ENCODE measurements around the gene AFM.

AFM gene

GRCh38 chr4:73505567-73505966 lies 24.0 kb downstream of the AFM start:
- Histone ChIP-seq H3K4me2 (ENCODE audit: low read depth, low read length) (no peak overlapping the region), H3K4me3 (ENCODE audit: low read length) (no peak overlapping the region), H3K9ac (ENCODE audit: low read length) (no peak overlapping the region), H4K20me1 (ENCODE audit: insufficient read depth, low read length) (no peaks in the 10 kb centered on the region), H3K36me3 (replicated peaks; ENCODE audit: insufficient read depth, low read length) (no peaks in the 10 kb centered on the region), H3F3A (ENCODE audit: insufficient read depth, low read length) (no peaks in the 10 kb centered on the region), H3K9me3 (replicated peaks; ENCODE audit: insufficient read depth, low read length) (no peaks in the 10 kb centered on the region), H3K4me1 (ENCODE audit: low read length) (0 out of 2 replicates have a peak, but pooled peaks cover 3% of the 10 kb centered on the region), H3K27me3 (replicated peaks; ENCODE audit: insufficient read depth, low read length) (no peaks in the 10 kb centered on the region), H3K9me2 (replicated peaks; ENCODE audit: insufficient read depth, low read length) (no peaks in the 10 kb centered on the region), H2AFZ (ENCODE audit: low read length) (no peak overlapping the region), H3K79me2 (ENCODE audit: low read length) (no peaks in the 10 kb centered on the region), H3K27ac (ENCODE audit: low read length) (no peak overlapping the region)
- no peak for DNase-seq
- TF ChIP-seq, protein P1, sequence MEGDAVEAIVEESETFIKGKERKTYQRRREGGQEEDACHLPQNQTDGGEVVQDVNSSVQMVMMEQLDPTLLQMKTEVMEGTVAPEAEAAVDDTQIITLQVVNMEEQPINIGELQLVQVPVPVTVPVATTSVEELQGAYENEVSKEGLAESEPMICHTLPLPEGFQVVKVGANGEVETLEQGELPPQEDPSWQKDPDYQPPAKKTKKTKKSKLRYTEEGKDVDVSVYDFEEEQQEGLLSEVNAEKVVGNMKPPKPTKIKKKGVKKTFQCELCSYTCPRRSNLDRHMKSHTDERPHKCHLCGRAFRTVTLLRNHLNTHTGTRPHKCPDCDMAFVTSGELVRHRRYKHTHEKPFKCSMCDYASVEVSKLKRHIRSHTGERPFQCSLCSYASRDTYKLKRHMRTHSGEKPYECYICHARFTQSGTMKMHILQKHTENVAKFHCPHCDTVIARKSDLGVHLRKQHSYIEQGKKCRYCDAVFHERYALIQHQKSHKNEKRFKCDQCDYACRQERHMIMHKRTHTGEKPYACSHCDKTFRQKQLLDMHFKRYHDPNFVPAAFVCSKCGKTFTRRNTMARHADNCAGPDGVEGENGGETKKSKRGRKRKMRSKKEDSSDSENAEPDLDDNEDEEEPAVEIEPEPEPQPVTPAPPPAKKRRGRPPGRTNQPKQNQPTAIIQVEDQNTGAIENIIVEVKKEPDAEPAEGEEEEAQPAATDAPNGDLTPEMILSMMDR (IDR thresholded peaks at IDR 0.05; ENCODE audit: low read length) = no peak
- TF ChIP-seq EZH2 (optimal IDR thresholded peaks at IDR 0.05; ENCODE audit: low read depth, low read length) = no peak
- TF ChIP-seq EZH2phosphoT487 (IDR thresholded peaks at IDR 0.05; ENCODE audit: low read length) = no peak

- no peak overlapping the region for H3K9ac ChIP-seq (ENCODE audit: low read length)
- H3K9me2 ChIP-seq (replicated peaks; ENCODE audit: insufficient read depth, low read length) = no peaks in the 10 kb centered on the region
- H3K27me3 ChIP-seq (replicated peaks; ENCODE audit: insufficient read depth, low read length) = no peaks in the 10 kb centered on the region
- no peaks in the 10 kb centered on the region for H3K79me2 ChIP-seq (ENCODE audit: low read length)
- TF ChIP-seq EZH2 (optimal IDR thresholded peaks at IDR 0.05; ENCODE audit: low read depth, low read length) (no peak), EZH2phosphoT487 (IDR thresholded peaks at IDR 0.05; ENCODE audit: low read length) (no peak)
- TF ChIP-seq, protein P1 (IDR thresholded peaks at IDR 0.05; ENCODE audit: low read length) = no peak
- H3K4me1 ChIP-seq (ENCODE audit: low read length) = 0 out of 2 replicates have a peak, but pooled peaks cover 3% of the 10 kb centered on the region
- no peak overlapping the region for H3K27ac ChIP-seq (ENCODE audit: low read length)
- DNase-seq = no peak
- no peak overlapping the region for H3K4me3 ChIP-seq (ENCODE audit: low read length)
- no peaks in the 10 kb centered on the region for H4K20me1 ChIP-seq (ENCODE audit: insufficient read depth, low read length)
- H2AFZ ChIP-seq (ENCODE audit: low read length) = no peak overlapping the region
- no peaks in the 10 kb centered on the region for H3K36me3 ChIP-seq (replicated peaks; ENCODE audit: insufficient read depth, low read length)
- no peaks in the 10 kb centered on the region for H3K9me3 ChIP-seq (replicated peaks; ENCODE audit: insufficient read depth, low read length)
- H3K4me2 ChIP-seq (ENCODE audit: low read depth, low read length) = no peak overlapping the region
- H3F3A ChIP-seq (ENCODE audit: insufficient read depth, low read length) = no peaks in the 10 kb centered on the region
Measured at GRCh38 chr4:73507541-73507940, 26.0 kb downstream of the AFM start.

GRCh38 chr4:73508651-73509050 lies 27.1 kb downstream of the AFM start:
- H3F3A ChIP-seq (ENCODE audit: insufficient read depth, low read length) = no peaks in the 10 kb centered on the region
- no peaks in the 10 kb centered on the region for H3K36me3 ChIP-seq (replicated peaks; ENCODE audit: insufficient read depth, low read length)
- H3K27me3 ChIP-seq (replicated peaks; ENCODE audit: insufficient read depth, low read length) = no peaks in the 10 kb centered on the region
- no peaks in the 10 kb centered on the region for H3K79me2 ChIP-seq (ENCODE audit: low read length)
- no peak overlapping the region for H3K9ac ChIP-seq (ENCODE audit: low read length)
- no peaks in the 10 kb centered on the region for H4K20me1 ChIP-seq (ENCODE audit: insufficient read depth, low read length)
- no peak for DNase-seq
- TF ChIP-seq, protein P1 (IDR thresholded peaks at IDR 0.05; ENCODE audit: low read length) = no peak
- TF ChIP-seq EZH2 (optimal IDR thresholded peaks at IDR 0.05; ENCODE audit: low read depth, low read length) = no peak
- no peak for TF ChIP-seq EZH2phosphoT487 (IDR thresholded peaks at IDR 0.05; ENCODE audit: low read length)
- 0 out of 2 replicates have a peak, but pooled peaks cover 3% of the 10 kb centered on the region for H3K4me1 ChIP-seq (ENCODE audit: low read length)
- no peak overlapping the region for H3K4me3 ChIP-seq (ENCODE audit: low read length)
- no peaks in the 10 kb centered on the region for H3K9me3 ChIP-seq (replicated peaks; ENCODE audit: insufficient read depth, low read length)
- no peak overlapping the region for H2AFZ ChIP-seq (ENCODE audit: low read length)
- no peak overlapping the region for H3K27ac ChIP-seq (ENCODE audit: low read length)
- H3K9me2 ChIP-seq (replicated peaks; ENCODE audit: insufficient read depth, low read length) = no peaks in the 10 kb centered on the region
- H3K4me2 ChIP-seq (ENCODE audit: low read depth, low read length) = no peak overlapping the region

All from MM.1S (cell line).